Osteoblast (primary cell): Measurements from ENCODE around the gene ZNF384. TPM values are rescaled to one million over a fixed set of nuclear protein-coding genes. Genes with fewer than 3 reads are reported as not detected.

Experiments
- DNase-seq: peaks from one replicate; pipeline ENCODE4 v3.0.0; 2011; ENCODE audit warnings: low spot score, mixed read lengths; ENCODE audit not compliant: insufficient read length; ENCODE audit errors: missing footprints
- H2AFZ ChIP-seq: 2 replicates; pipeline ENCODE4 v1.6.0; 2011; ENCODE audit warnings: mild to moderate bottlenecking, low read length
- H3K27ac ChIP-seq: 2 replicates; pipeline ENCODE4 v1.5.1; 2011; ENCODE audit warnings: mild to moderate bottlenecking, low read depth, low read length, moderate library complexity
- H3K27me3 ChIP-seq: 2 replicates; pipeline ENCODE4 v1.6.0; 2012; ENCODE audit warnings: mild to moderate bottlenecking, control low read depth, inconsistent platforms, low read length, moderate library complexity; ENCODE audit not compliant: insufficient read depth
- H3K36me3 ChIP-seq: 2 replicates; pipeline ENCODE4 v1.5.1; 2011; ENCODE audit warnings: mild to moderate bottlenecking, low read length, control low read depth, moderate library complexity; ENCODE audit not compliant: insufficient read depth
- H3K4me1 ChIP-seq: 2 replicates; pipeline ENCODE4 v1.5.1; 2011; ENCODE audit warnings: mild to moderate bottlenecking, low read length, control low read depth, moderate library complexity; ENCODE audit not compliant: insufficient read depth
- H3K4me2 ChIP-seq: 2 replicates; pipeline ENCODE4 v1.6.0; 2011; ENCODE audit warnings: mild to moderate bottlenecking, low read length; ENCODE audit not compliant: insufficient read depth
- H3K4me3 ChIP-seq: fragments of 200-600 bp; sonication (generic); 3 replicates; pipeline ENCODE4 v1.5.1; 2012; ENCODE audit warnings: mild to moderate bottlenecking, low read length, inconsistent platforms; ENCODE audit not compliant: insufficient read depth
- H3K79me2 ChIP-seq: 2 replicates; pipeline ENCODE4 v1.6.0; 2012; ENCODE audit warnings: mild to moderate bottlenecking, low read length, control low read depth, inconsistent platforms; ENCODE audit not compliant: insufficient read depth
- H3K9me3 ChIP-seq: 2 replicates; pipeline ENCODE4 v1.5.1; 2011; ENCODE audit warnings: low read depth, low read length, control low read depth
- H4K20me1 ChIP-seq: 2 replicates; pipeline ENCODE4 v1.6.0; 2012; ENCODE audit warnings: mild to moderate bottlenecking, low read length, control low read depth; ENCODE audit not compliant: insufficient read depth
- total RNA-seq: library from RNA; depleted of rRNA; stranded (reverse); fragments of >200 nt; gene quantifications from 2 replicates; pipeline ENCODE4 v1.2.3, GENCODE V29; 2012
- TF ChIP-seq, protein P1 (sequence below): IDR thresholded peaks from 2 replicates; pipeline ENCODE4 v1.5.1; 2011; ENCODE audit warnings: mild to moderate bottlenecking, low read depth, low read length, moderate library complexity; ENCODE audit errors: extremely low read depth

ZNF384 gene
- total RNA-seq, 1 donor, result 19.9 TPM

DNA sequence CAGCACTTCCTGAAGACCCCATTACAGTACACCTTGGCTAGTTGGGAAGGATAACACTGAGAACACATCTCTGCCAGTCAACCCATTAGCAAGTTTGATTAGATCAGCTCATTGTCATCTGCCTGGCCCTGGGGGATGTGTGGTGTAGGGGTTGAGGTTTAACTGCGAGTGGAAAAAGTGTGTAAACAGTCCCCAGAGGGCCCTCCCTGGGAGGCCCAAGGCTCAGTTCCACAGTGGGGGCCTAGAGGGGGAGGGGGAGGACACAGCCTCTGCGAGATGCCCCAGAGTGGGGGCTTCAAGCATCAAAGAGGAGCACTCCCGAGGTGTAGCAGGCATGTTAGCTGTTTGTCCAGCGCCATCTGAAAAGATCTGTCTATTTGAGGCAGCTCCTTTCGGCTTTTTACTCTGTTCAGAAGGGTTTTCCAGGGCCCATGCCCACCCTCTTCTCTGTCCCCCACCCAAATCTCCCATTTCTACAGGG, 53.8 kb downstream of the ZNF384 start:
- Histone ChIP-seq H2AFZ (no peak overlapping the region), H3K79me2 (no peaks in the 10 kb centered on the region)

DNA sequence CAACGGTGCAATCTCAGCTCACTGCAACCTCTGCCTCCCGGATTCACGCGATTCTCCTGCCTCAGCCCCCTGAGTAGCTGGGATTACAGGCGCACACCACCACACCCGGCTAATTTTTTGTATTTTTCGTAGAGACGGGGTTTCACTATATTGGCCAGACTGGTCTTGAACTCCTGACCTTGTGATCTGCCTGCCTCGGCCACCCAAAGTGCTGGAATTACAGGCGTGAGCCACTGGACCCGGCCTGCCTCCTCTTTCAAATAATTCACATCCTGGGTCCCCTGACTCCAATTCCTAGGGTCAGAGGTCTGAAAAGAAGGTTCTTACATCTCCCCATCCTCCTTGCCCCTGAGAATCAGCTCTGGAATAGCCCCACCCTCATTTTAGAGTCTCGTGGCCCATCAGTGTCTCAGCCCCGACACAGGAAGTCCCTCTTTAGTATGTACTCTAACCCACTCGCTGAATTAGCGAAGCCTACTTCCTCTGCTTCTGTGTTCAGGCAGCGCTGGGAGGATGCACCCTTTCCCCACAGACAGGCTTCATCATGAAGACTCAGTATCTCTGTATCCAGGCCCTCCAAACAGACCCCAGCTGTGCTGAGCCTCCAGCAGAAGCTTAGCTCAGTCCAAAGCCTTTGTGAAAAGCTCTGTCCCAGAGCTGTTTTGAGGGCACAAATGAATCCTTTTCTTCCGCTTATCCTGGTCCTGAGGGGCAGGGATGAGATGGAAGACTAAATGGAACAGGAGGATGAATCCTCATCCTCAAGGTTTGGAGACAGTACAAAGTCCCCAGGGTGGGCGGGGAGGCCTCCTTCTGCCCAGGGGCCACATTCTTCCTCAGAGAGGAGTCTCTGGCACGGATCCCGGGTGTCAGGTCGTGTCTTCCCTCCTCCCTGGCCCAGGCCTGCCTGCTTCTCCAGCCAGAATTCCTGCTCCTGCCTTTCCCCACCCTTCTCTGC, 56.9 kb downstream of the ZNF384 start:
- peak; percentile 37 for DNase-seq
- H3K79me2 ChIP-seq, result no peaks in the 10 kb centered on the region
- H2AFZ ChIP-seq, result peak overlapping the region; percentile 59
- no peaks in the 10 kb centered on the region for H3K4me1 ChIP-seq
- H3K27ac ChIP-seq, result no peak overlapping the region
- no peaks in the 10 kb centered on the region for H4K20me1 ChIP-seq
- no peak overlapping the region for H3K4me3 ChIP-seq
- H3K27me3 ChIP-seq, result peaks cover 5% of the 10 kb centered on the region
- H3K9me3 ChIP-seq, result no peaks in the 10 kb centered on the region
- no peaks in the 10 kb centered on the region for H3K36me3 ChIP-seq
- TF ChIP-seq, protein P1, sequence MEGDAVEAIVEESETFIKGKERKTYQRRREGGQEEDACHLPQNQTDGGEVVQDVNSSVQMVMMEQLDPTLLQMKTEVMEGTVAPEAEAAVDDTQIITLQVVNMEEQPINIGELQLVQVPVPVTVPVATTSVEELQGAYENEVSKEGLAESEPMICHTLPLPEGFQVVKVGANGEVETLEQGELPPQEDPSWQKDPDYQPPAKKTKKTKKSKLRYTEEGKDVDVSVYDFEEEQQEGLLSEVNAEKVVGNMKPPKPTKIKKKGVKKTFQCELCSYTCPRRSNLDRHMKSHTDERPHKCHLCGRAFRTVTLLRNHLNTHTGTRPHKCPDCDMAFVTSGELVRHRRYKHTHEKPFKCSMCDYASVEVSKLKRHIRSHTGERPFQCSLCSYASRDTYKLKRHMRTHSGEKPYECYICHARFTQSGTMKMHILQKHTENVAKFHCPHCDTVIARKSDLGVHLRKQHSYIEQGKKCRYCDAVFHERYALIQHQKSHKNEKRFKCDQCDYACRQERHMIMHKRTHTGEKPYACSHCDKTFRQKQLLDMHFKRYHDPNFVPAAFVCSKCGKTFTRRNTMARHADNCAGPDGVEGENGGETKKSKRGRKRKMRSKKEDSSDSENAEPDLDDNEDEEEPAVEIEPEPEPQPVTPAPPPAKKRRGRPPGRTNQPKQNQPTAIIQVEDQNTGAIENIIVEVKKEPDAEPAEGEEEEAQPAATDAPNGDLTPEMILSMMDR, result no peak
- H3K4me2 ChIP-seq, result no peak overlapping the region

More for the DNA sequence above, 53.8 kb downstream of the ZNF384 start:
- no peaks in the 10 kb centered on the region for H3K4me1 ChIP-seq
- H4K20me1 ChIP-seq, result no peaks in the 10 kb centered on the region
- TF ChIP-seq, protein P1, result no peak
- peak; percentile 65 for DNase-seq
- H3K4me2 ChIP-seq, result no peak overlapping the region
- H3K27me3 ChIP-seq, result peaks cover 12% of the 10 kb centered on the region
- no peaks in the 10 kb centered on the region for H3K9me3 ChIP-seq
- H3K4me3 ChIP-seq, result no peak overlapping the region
- no peaks in the 10 kb centered on the region for H3K36me3 ChIP-seq
- H3K27ac ChIP-seq, result no peak overlapping the region

DNA sequence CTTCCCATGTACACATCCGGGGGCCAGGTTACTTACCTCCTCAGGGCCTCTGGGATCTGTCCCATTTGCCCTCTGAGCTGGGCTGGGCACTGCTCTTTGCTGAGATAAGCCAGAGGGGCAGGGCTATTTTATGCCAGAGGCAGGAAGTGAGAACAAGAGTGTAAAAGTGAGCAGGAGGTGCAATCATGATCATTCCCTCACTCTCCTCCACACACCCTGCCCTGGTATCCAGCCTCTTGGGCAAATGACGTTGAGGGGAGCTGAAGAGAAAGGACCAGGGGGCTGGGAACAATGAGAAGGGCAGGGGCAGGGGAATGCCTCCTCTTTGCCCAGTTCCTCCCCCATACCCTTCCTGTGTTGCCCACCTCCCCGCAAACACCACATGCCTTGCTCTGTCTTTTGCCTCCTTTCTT, 57.6 kb downstream of the ZNF384 start:
- TF ChIP-seq, protein P1, result no peak
- H3K4me1 ChIP-seq, result no peaks in the 10 kb centered on the region
- H3K27ac ChIP-seq, result no peak overlapping the region
- no peaks in the 10 kb centered on the region for H4K20me1 ChIP-seq
- no peaks in the 10 kb centered on the region for H3K36me3 ChIP-seq
- no peaks in the 10 kb centered on the region for H3K9me3 ChIP-seq
- H2AFZ ChIP-seq, result no peak overlapping the region
- H3K4me3 ChIP-seq, result no peak overlapping the region
- H3K27me3 ChIP-seq, result peaks cover 5% of the 10 kb centered on the region
- H3K4me2 ChIP-seq, result no peak overlapping the region
- no peaks in the 10 kb centered on the region for H3K79me2 ChIP-seq
- peak; percentile 41 for DNase-seq

DNA sequence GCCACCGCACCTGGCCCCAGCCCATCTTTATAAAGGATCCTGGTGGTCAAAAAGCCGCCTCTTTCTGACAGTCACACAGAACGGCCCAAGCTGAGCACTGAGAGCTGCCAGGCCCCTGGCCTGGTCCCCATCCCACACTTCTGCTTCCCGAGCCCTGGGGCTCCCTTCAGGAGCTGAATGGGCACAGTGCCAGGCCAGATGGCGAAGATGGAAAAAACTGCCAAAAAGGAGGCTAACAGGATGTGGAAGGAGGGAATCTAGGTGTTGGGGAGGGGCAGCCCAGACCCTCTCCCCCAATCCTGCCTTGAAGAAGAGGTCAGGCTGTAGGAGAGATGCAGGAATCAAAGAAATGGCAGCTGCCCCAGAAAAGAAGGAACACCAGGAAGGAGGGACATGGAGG, 58.4 kb downstream of the ZNF384 start:
- H3K4me2 ChIP-seq, result no peak overlapping the region
- DNase-seq, result no peak
- no peaks in the 10 kb centered on the region for H3K36me3 ChIP-seq
- no peak overlapping the region for H2AFZ ChIP-seq
- H3K27me3 ChIP-seq, result no peaks in the 10 kb centered on the region
- H3K9me3 ChIP-seq, result no peaks in the 10 kb centered on the region
- H4K20me1 ChIP-seq, result no peaks in the 10 kb centered on the region
- TF ChIP-seq, protein P1, result no peak
- no peak overlapping the region for H3K4me3 ChIP-seq
- H3K79me2 ChIP-seq, result no peaks in the 10 kb centered on the region
- H3K4me1 ChIP-seq, result no peaks in the 10 kb centered on the region
- no peak overlapping the region for H3K27ac ChIP-seq
